ENCODE data around the gene MSMO1.

Gene MSMO1

GRCh38 chr4:165360985-165361670, 33.7 kb downstream of the MSMO1 start:
- Mint-ChIP-seq H3K4me1 (ENCODE audit: low read depth) (no peaks in the 10 kb centered on the region), H3K36me3 (ENCODE audit: low read depth) (no peaks in the 10 kb centered on the region), H3K9me3 (no peaks in the 10 kb centered on the region), H3K27ac (no peak overlapping the region), H3K4me3 (no peak overlapping the region), H3K27me3 (ENCODE audit: low read depth) (peaks cover 32% of the 10 kb centered on the region)

DNA sequence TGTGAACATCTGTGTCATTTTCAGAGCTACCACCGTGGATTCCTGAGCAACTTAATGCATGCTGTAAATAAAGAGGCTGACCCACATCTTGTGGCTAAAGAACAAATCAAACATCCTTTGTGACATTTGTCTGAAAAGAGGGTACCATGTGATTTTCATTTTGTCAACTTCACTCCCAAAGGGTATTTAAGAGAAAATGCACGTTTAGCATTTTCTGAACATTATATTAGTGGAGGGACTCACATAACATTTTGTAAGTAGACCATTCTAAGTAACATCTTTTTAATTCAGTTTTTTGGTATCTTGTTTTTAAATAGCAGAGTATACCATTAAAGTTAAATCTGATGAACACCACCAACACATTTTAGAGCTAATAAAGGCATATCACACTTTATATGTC, 34.3 kb downstream of the MSMO1 start:
- peaks cover 30% of the 10 kb centered on the region for H3K27me3 Mint-ChIP-seq (ENCODE audit: low read depth)

DNA sequence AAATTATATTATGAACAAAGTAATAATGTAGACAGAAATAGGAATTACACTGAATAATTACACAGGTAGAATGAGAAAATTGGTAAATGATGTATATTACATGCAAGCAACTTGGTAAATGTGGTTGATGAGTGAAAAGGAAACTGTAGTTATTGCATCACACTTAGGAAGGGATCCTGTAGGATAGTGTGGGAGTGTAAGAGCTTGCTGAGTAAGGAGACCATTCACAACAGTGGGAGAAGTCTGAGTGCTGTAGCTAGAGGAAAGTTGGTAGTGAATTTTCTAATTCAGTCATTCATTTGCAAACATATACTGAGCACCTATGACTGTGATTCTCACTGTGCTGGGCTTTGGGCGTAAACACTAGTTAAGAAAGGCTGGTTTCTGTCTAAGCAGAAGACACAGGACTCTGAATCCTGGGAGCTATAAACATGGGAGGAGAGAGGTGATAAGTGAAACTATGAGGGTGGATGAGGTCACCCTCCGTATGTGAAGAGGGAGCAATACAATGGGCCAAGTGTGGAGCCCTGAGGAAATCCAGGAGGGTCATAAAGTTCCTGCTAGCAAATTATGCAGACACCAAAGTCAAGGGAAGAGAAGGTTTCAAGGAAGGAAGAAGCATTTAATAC, 37.1 kb downstream of the MSMO1 start:
- no peaks in the 10 kb centered on the region for H3K9me3 Mint-ChIP-seq
- peaks cover 20% of the 10 kb centered on the region for H3K27me3 Mint-ChIP-seq (ENCODE audit: low read depth)
- no peaks in the 10 kb centered on the region for H3K36me3 Mint-ChIP-seq (ENCODE audit: low read depth)
- no peaks in the 10 kb centered on the region for H3K4me1 Mint-ChIP-seq (ENCODE audit: low read depth)
- no peak overlapping the region for H3K27ac Mint-ChIP-seq
- no peak overlapping the region for H3K4me3 Mint-ChIP-seq

More for the DNA sequence above, 34.3 kb downstream of the MSMO1 start:
- Mint-ChIP-seq H3K36me3 (ENCODE audit: low read depth) (no peaks in the 10 kb centered on the region), H3K4me1 (ENCODE audit: low read depth) (no peaks in the 10 kb centered on the region), H3K27ac (no peak overlapping the region), H3K4me3 (no peak overlapping the region), H3K9me3 (no peaks in the 10 kb centered on the region)

DNA sequence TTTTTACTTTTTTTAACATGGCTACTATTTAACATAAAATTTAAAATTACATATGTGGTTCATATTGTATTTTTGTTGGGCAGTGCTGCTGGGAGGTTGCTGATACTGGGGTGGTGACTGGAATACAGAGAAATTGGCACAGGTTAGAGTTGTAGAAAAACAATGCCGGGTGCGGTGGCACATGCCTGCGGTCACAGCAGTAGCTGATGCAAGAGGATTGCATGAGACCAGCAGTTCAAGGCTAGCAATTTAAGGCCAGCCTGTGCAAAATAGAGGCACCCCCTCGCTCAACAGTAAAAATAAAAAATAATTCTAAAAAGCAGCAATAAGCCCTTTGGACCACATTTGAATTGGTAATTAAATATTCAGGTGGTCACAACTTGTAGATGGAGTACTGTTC, 39.6 kb downstream of the MSMO1 start:
- no peaks in the 10 kb centered on the region for H3K4me1 Mint-ChIP-seq (ENCODE audit: low read depth)

GRCh38 chr4:165368114-165368513, 40.6 kb downstream of the MSMO1 start:
- Mint-ChIP-seq H3K27ac (no peak overlapping the region), H3K4me3 (no peak overlapping the region), H3K36me3 (ENCODE audit: low read depth) (no peaks in the 10 kb centered on the region), H3K4me1 (ENCODE audit: low read depth) (no peaks in the 10 kb centered on the region), H3K9me3 (no peaks in the 10 kb centered on the region), H3K27me3 (ENCODE audit: low read depth) (peaks cover 17% of the 10 kb centered on the region)

More for the DNA sequence above, 39.6 kb downstream of the MSMO1 start:
- Mint-ChIP-seq H3K9me3 (no peaks in the 10 kb centered on the region), H3K4me3 (no peak overlapping the region), H3K27me3 (ENCODE audit: low read depth) (peaks cover 9% of the 10 kb centered on the region), H3K36me3 (ENCODE audit: low read depth) (no peaks in the 10 kb centered on the region), H3K27ac (no peak overlapping the region)

DNA sequence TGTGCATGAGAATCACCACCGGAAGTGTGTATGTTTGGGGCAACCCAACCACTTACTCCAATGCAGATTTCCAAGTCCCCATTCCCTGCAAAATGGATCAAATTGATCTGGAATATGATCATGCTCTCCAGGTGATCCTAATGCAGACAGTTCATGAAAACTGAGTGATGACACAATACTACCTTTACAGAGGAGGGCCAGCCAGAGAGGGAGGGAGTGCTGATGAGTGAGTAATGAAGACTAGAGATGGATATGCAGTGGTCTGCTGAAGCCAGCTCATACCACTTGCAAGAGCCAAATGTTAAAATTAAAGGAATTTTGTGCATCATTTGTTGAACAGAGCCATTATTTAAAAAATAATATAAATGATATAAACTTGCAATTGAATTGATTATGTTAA, 41.1 kb downstream of the MSMO1 start:
- Mint-ChIP-seq H3K36me3 (ENCODE audit: low read depth) (no peaks in the 10 kb centered on the region), H3K27me3 (ENCODE audit: low read depth) (peaks cover 19% of the 10 kb centered on the region), H3K27ac (no peak overlapping the region), H3K4me3 (no peak overlapping the region), H3K4me1 (ENCODE audit: low read depth) (no peaks in the 10 kb centered on the region), H3K9me3 (no peaks in the 10 kb centered on the region)

DNA sequence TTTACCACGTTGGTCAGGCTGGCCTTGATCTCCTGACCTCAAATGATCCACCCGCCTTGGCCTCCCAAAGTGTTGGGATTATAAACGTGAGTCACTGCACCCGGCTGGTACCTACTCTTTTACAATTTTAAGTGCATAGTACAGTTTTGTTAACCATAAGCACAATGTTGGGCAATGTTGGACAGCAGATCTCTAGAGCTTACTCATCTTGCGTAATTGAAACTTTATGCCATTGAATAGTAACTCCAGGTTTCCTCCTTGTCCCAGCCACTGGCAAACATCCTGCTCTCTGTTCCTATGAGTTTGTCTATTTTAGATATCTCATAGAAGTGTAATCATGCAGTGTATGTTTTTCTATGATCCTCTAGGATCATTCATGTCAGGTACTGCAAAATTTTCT, 42.1 kb downstream of the MSMO1 start:
- Mint-ChIP-seq H3K4me3 (no peak overlapping the region), H3K4me1 (ENCODE audit: low read depth) (no peaks in the 10 kb centered on the region), H3K27me3 (ENCODE audit: low read depth) (peaks cover 27% of the 10 kb centered on the region), H3K36me3 (ENCODE audit: low read depth) (no peaks in the 10 kb centered on the region), H3K27ac (no peak overlapping the region), H3K9me3 (no peaks in the 10 kb centered on the region)

DNA sequence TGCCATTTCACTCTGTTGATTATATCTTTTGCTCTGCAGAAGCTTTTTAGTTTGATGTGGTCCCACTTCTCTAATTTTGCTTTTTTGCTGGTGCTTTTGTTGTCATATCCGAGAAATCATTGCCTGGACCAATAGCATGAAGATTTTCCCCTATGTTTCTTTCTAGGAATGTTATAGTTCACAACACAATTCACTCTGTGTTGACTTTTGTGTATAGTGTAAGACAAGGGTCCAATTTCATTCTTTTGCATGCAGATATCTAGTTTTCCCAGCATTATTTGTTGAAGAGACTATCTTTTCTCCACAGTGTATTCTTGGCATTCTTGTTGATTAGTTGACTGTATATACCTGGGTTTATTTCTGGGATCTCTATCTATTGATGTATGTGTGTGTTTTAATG, 43.1 kb downstream of the MSMO1 start:
- H3K4me3 Mint-ChIP-seq = no peak overlapping the region
- H3K9me3 Mint-ChIP-seq = no peaks in the 10 kb centered on the region
- no peaks in the 10 kb centered on the region for H3K4me1 Mint-ChIP-seq (ENCODE audit: low read depth)
- H3K27me3 Mint-ChIP-seq (ENCODE audit: low read depth) = peaks cover 36% of the 10 kb centered on the region
- H3K36me3 Mint-ChIP-seq (ENCODE audit: low read depth) = no peaks in the 10 kb centered on the region
- H3K27ac Mint-ChIP-seq = no peak overlapping the region

GRCh38 chr4:165375465-165375864, 48.0 kb downstream of the MSMO1 start:
- Mint-ChIP-seq H3K4me1 (ENCODE audit: low read depth) (no peaks in the 10 kb centered on the region), H3K9me3 (no peaks in the 10 kb centered on the region), H3K27me3 (ENCODE audit: low read depth) (peaks cover 76% of the 10 kb centered on the region), H3K36me3 (ENCODE audit: low read depth) (peaks cover 2% of the 10 kb centered on the region), H3K27ac (no peak overlapping the region), H3K4me3 (no peak overlapping the region)

- peaks cover 80% of the 10 kb centered on the region for H3K27me3 Mint-ChIP-seq (ENCODE audit: low read depth)
- peaks cover 2% of the 10 kb centered on the region for H3K36me3 Mint-ChIP-seq (ENCODE audit: low read depth)
- no peaks in the 10 kb centered on the region for H3K9me3 Mint-ChIP-seq
- H3K4me1 Mint-ChIP-seq (ENCODE audit: low read depth) = no peaks in the 10 kb centered on the region
- peak overlapping the region; percentile 14 for H3K4me3 Mint-ChIP-seq
- H3K27ac Mint-ChIP-seq = no peak overlapping the region
Measured at GRCh38 chr4:165378398-165378744, 50.9 kb downstream of the MSMO1 start.

- Mint-ChIP-seq H3K4me3 (peak within 1 kb of the TSS; percentile 53), H3K27ac (no peak within 1 kb of the TSS), H3K36me3 (ENCODE audit: low read depth) (peaks cover 2% of the 10 kb centered on the region), H3K4me1 (ENCODE audit: low read depth) (no peaks in the 10 kb centered on the region), H3K27me3 (ENCODE audit: low read depth) (peaks cover 76% of the 10 kb centered on the region), H3K9me3 (no peaks in the 10 kb centered on the region)
Measured at GRCh38 chr4:165378745-165379677, 51.5 kb downstream of the MSMO1 start, which contains the start of gene CPE. Gene CPE (plus strand): TSS chr4:165379008. CDS start chr4:165379222, 214 bp downstream.

GRCh38 chr4:165379678-165380064, 52.2 kb downstream of the MSMO1 start:
- Mint-ChIP-seq H3K4me3 (peak overlapping the region; percentile 40), H3K27ac (no peak overlapping the region), H3K9me3 (no peaks in the 10 kb centered on the region), H3K27me3 (ENCODE audit: low read depth) (peaks cover 69% of the 10 kb centered on the region), H3K36me3 (ENCODE audit: low read depth) (peaks cover 2% of the 10 kb centered on the region), H3K4me1 (ENCODE audit: low read depth) (no peaks in the 10 kb centered on the region)

GRCh38 chr4:165380805-165381204, 53.3 kb downstream of the MSMO1 start:
- Mint-ChIP-seq H3K36me3 (ENCODE audit: low read depth) (peaks cover 2% of the 10 kb centered on the region), H3K4me1 (ENCODE audit: low read depth) (no peaks in the 10 kb centered on the region), H3K27ac (no peak overlapping the region), H3K9me3 (no peaks in the 10 kb centered on the region), H3K4me3 (no peak overlapping the region), H3K27me3 (ENCODE audit: low read depth) (peaks cover 66% of the 10 kb centered on the region)

- Mint-ChIP-seq H3K4me3 (no peak overlapping the region), H3K27me3 (ENCODE audit: low read depth) (peaks cover 59% of the 10 kb centered on the region), H3K9me3 (no peaks in the 10 kb centered on the region), H3K27ac (no peak overlapping the region), H3K4me1 (ENCODE audit: low read depth) (no peaks in the 10 kb centered on the region), H3K36me3 (ENCODE audit: low read depth) (peaks cover 2% of the 10 kb centered on the region)
Measured at GRCh38 chr4:165381821-165382373, 54.4 kb downstream of the MSMO1 start.
